Activated naive CD4-positive, alpha-beta T cell treated with anti-CD3 and anti-CD28 coated beads, Interleukin-2, amount 50 U/mL, for 24 hours (primary cell): ENCODE data around the gene POU2F2.

Experiments
- H3K27ac Mint-ChIP-seq: one replicate; pipeline ENCODE4 v1.8.0; 2021; ENCODE audit warnings: mild to moderate bottlenecking, mixed read lengths
- H3K27me3 Mint-ChIP-seq: one replicate; pipeline ENCODE4 v1.8.0; 2021; ENCODE audit warnings: mixed read lengths
- H3K36me3 Mint-ChIP-seq: one replicate; pipeline ENCODE4 v1.8.0; 2021; ENCODE audit warnings: mixed read lengths
- H3K4me1 Mint-ChIP-seq: one replicate; pipeline ENCODE4 v1.8.0; 2021; ENCODE audit warnings: mixed read lengths
- H3K4me3 Mint-ChIP-seq: one replicate; pipeline ENCODE4 v1.8.0; 2021; ENCODE audit warnings: mild to moderate bottlenecking, mixed read lengths
- H3K9me3 Mint-ChIP-seq: one replicate; pipeline ENCODE4 v1.8.0; 2021; ENCODE audit warnings: mixed read lengths

POU2F2 gene

DNA sequence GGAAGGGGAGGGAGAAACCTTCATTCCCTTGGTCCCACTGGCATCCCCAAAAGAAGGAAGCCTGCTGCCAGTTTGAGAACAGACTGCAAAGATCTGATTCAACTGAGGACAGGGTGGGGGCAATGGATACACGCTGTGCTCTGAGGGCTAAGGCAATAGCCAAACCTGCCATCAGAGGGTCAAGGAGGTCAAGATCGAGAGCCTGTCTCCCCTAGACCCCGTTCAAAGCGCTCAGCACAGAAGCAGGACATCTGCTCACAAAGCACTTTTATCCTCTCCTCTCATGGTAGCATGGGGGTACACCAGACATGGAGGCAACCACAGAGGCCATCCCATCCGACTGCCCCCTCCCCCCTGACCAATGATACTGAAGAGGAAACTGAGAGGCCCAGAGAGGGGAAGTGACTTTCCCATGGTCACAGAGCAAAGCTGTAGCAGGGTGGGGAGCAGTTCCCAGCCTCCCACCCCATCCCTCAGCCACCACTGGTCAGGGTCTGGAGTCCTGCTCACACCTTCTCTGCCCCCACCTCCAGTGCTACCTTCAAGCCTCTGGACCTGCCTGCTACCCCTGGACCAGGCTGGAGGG, 11.1 kb downstream of the POU2F2 start:
- no peaks in the 10 kb centered on the region for H3K9me3 Mint-ChIP-seq
- H3K4me3 Mint-ChIP-seq, result peak overlapping the region; percentile 90
- H3K36me3 Mint-ChIP-seq, result peaks cover 30% of the 10 kb centered on the region
- H3K4me1 Mint-ChIP-seq, result peaks cover 62% of the 10 kb centered on the region
- H3K27me3 Mint-ChIP-seq, result no peaks in the 10 kb centered on the region
- peak overlapping the region; percentile 100 for H3K27ac Mint-ChIP-seq

- peak overlapping the region; percentile 90 for H3K4me3 Mint-ChIP-seq
- no peaks in the 10 kb centered on the region for H3K9me3 Mint-ChIP-seq
- no peaks in the 10 kb centered on the region for H3K27me3 Mint-ChIP-seq
- peaks cover 62% of the 10 kb centered on the region for H3K4me1 Mint-ChIP-seq
- peaks cover 29% of the 10 kb centered on the region for H3K36me3 Mint-ChIP-seq
- peak overlapping the region; percentile 100 for H3K27ac Mint-ChIP-seq
Measured at GRCh38 chr19:42120276-42120980, 11.8 kb downstream of the POU2F2 start.

DNA sequence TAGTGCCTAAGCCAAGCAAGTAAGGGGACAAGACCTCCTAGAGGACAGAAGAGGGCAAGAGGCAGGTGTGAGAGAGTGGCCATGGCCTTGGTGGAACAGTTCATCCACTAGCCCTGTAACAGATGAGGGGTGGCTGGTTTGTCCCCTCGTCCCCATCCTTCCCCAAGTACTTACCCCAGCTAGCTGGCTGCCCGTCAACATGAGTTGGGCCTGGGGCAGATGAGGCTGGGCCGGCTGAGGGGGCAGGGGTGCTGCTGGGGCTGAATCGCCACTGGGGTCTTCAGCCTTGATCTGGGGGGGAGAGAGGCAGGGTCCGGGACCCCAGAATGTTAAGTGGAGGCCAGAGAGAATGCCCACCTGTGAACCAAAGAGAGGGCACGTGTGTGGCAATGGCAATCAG, 15.2 kb downstream of the POU2F2 start:
- H3K27me3 Mint-ChIP-seq, result no peaks in the 10 kb centered on the region
- peak overlapping the region; percentile 92 for H3K27ac Mint-ChIP-seq
- peaks cover 57% of the 10 kb centered on the region for H3K4me1 Mint-ChIP-seq
- H3K9me3 Mint-ChIP-seq, result no peaks in the 10 kb centered on the region
- H3K4me3 Mint-ChIP-seq, result no peak overlapping the region
- H3K36me3 Mint-ChIP-seq, result peaks cover 24% of the 10 kb centered on the region

DNA sequence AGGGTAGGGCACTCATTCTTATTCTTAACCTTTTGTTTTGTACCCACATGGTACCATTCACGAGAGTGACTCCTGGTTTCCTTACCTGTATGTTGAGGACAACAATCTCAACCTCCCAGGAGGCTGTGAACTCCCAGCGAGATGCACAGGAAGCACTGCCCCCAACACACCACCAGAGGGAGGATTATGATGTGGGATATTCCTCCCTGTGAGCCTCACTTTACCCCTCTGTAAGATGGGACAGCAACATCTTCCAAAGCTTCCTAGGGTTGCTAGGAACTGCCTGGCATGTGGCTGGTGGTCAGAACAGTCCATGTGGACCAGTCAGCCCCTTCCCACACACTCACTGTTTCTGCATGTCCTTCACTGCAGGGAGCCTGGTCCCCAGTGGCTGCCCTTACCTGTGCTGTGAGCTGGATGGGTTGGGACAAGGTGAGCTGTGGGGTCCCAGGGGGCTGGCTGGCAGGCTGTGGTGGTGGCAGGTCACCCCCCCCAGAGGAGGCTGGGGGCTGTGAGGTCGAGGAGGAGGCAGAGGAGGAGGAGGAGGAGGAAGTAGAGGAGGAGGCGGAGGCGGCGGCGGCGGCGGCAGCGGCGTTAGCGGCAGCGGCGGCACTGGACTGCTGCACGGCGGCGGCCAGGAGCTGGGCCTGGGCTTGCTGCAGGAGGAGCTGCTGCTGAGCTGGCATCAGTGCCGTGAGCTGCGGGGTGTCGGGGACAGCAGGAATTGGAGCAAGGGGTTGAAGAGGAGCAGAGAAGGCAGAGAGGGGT, 15.8 kb downstream of the POU2F2 start:
- H3K4me1 Mint-ChIP-seq, result peaks cover 58% of the 10 kb centered on the region
- no peaks in the 10 kb centered on the region for H3K9me3 Mint-ChIP-seq
- H3K4me3 Mint-ChIP-seq, result no peak overlapping the region
- peak overlapping the region; percentile 92 for H3K27ac Mint-ChIP-seq
- H3K27me3 Mint-ChIP-seq, result no peaks in the 10 kb centered on the region
- H3K36me3 Mint-ChIP-seq, result peaks cover 27% of the 10 kb centered on the region

DNA sequence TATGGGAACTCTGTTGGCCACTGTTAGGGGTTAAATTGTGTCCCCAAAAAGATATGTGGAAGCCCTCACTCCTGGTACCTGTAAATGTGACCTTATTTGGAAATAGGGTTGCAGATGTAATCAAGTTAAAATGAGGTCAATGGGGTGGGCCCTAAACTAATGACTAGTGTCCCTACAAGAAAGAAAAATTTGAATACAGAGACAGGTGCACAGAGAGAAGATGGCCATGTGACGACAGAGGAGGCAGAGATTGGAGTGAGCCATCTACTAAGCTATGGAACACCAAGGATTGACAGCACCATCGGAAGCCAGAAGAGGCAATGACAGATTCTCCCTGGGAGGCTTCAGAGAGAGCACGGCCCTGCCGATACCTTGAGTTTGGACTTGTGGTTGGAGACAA, 16.5 kb downstream of the POU2F2 start:
- Mint-ChIP-seq H3K27me3 (no peaks in the 10 kb centered on the region), H3K9me3 (no peaks in the 10 kb centered on the region), H3K4me3 (no peak overlapping the region), H3K4me1 (peaks cover 56% of the 10 kb centered on the region), H3K36me3 (peaks cover 28% of the 10 kb centered on the region), H3K27ac (peak overlapping the region; percentile 2)

- H3K9me3 Mint-ChIP-seq, result no peaks in the 10 kb centered on the region
- no peaks in the 10 kb centered on the region for H3K27me3 Mint-ChIP-seq
- H3K36me3 Mint-ChIP-seq, result peaks cover 28% of the 10 kb centered on the region
- H3K27ac Mint-ChIP-seq, result peak overlapping the region; percentile 59
- no peak overlapping the region for H3K4me3 Mint-ChIP-seq
- H3K4me1 Mint-ChIP-seq, result peaks cover 51% of the 10 kb centered on the region
Measured at GRCh38 chr19:42115219-42115618, 17.0 kb downstream of the POU2F2 start.

GRCh38 chr19:42114412-42114811, 17.8 kb downstream of the POU2F2 start:
- Mint-ChIP-seq H3K4me3 (no peak overlapping the region), H3K4me1 (peaks cover 51% of the 10 kb centered on the region), H3K27me3 (no peaks in the 10 kb centered on the region), H3K9me3 (no peaks in the 10 kb centered on the region), H3K27ac (no peak overlapping the region), H3K36me3 (peaks cover 28% of the 10 kb centered on the region)

DNA sequence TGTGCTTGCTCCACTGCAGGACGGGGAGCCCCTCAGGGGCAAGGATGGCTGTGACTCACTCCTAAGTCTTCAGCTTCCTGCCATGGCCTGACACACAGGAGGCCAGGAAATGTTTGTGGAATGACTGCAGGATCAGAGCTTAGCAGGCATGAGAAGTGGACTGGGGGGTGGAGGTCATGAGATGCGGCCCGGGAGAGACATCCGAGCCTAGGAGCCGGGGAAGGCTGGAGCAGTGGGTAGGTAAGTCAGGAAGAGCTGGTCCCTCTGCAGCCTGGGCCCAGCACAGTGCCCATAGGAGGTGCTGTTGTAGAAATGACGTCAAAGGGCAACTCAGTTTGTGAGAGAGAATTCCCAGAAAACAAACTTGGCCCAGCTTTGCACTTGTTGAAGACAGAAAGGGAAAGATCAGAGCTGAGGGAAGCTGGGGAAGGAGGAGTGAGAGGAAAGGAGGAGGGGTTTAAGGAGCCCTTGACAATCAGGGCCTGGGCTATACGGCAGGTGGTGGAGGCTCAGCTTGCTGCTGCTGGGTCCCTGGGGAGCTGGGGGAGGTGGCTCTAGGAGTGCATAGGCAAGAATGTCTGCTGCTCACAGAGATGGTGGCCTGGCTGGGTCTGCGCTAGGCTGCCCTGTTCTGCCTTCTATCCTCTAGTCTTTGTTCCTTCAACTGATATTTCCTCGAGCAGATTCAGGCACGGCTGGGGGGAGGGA, 18.5 kb downstream of the POU2F2 start:
- peaks cover 26% of the 10 kb centered on the region for H3K36me3 Mint-ChIP-seq
- H3K27me3 Mint-ChIP-seq, result no peaks in the 10 kb centered on the region
- H3K9me3 Mint-ChIP-seq, result no peaks in the 10 kb centered on the region
- peak overlapping the region; percentile 77 for H3K27ac Mint-ChIP-seq
- H3K4me1 Mint-ChIP-seq, result peaks cover 53% of the 10 kb centered on the region
- peak overlapping the region; percentile 43 for H3K4me3 Mint-ChIP-seq

GRCh38 chr19:42111811-42112210, 20.4 kb downstream of the POU2F2 start:
- H3K27me3 Mint-ChIP-seq, result no peaks in the 10 kb centered on the region
- H3K4me3 Mint-ChIP-seq, result no peak overlapping the region
- H3K36me3 Mint-ChIP-seq, result peaks cover 19% of the 10 kb centered on the region
- H3K9me3 Mint-ChIP-seq, result no peaks in the 10 kb centered on the region
- peaks cover 58% of the 10 kb centered on the region for H3K4me1 Mint-ChIP-seq
- peak overlapping the region; percentile 88 for H3K27ac Mint-ChIP-seq

DNA sequence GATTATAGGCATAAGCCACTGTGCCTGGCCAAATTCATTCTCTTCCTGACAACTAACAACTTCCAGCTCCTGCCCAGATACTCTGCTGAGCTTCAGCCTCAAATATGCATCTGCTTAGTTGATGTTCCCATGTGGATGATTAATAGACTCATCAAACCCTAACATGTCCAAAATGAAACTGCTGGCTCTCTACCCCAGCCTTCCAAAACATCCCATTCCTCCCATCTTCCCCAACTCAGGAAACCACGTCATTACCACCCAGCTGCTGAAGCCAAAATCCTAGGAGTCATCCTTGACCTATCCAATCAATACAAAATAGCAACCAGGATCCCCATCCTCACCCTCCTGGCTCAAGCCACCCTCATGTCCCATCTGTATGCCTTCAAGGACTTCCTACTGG, 20.9 kb downstream of the POU2F2 start:
- Mint-ChIP-seq H3K4me1 (peaks cover 58% of the 10 kb centered on the region), H3K36me3 (peaks cover 19% of the 10 kb centered on the region), H3K9me3 (no peaks in the 10 kb centered on the region), H3K4me3 (no peak overlapping the region), H3K27ac (peak overlapping the region; percentile 88), H3K27me3 (no peaks in the 10 kb centered on the region)

DNA sequence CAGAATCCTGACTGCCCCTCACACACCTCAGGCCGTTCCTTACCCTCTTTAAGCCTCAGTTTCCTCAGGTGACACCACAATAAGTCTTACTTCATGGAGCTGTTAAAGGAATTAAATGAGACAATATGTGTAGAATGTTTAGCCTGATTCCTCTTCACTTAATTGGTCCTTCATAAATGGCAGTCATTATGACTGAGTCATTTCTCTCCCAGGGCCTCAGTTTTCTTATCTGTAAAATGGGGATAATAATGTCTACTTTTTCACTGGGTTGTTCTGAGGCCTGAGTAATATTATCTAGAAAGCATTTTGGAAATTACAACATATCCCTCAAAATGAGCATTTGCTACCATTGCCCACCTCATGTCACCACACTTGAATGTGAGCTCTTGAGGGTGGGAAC, 21.6 kb downstream of the POU2F2 start:
- peaks cover 17% of the 10 kb centered on the region for H3K36me3 Mint-ChIP-seq
- H3K27ac Mint-ChIP-seq, result peak overlapping the region; percentile 88
- H3K4me3 Mint-ChIP-seq, result no peak overlapping the region
- H3K27me3 Mint-ChIP-seq, result no peaks in the 10 kb centered on the region
- H3K4me1 Mint-ChIP-seq, result peaks cover 58% of the 10 kb centered on the region
- H3K9me3 Mint-ChIP-seq, result no peaks in the 10 kb centered on the region

GRCh38 chr19:42109896-42110295, 22.4 kb downstream of the POU2F2 start:
- no peak overlapping the region for H3K4me3 Mint-ChIP-seq
- H3K4me1 Mint-ChIP-seq, result peaks cover 60% of the 10 kb centered on the region
- H3K36me3 Mint-ChIP-seq, result peaks cover 19% of the 10 kb centered on the region
- H3K9me3 Mint-ChIP-seq, result no peaks in the 10 kb centered on the region
- no peak overlapping the region for H3K27ac Mint-ChIP-seq
- no peaks in the 10 kb centered on the region for H3K27me3 Mint-ChIP-seq

- no peak overlapping the region for H3K4me3 Mint-ChIP-seq
- H3K4me1 Mint-ChIP-seq, result peaks cover 55% of the 10 kb centered on the region
- no peaks in the 10 kb centered on the region for H3K9me3 Mint-ChIP-seq
- peak overlapping the region; percentile 5 for H3K27ac Mint-ChIP-seq
- peaks cover 21% of the 10 kb centered on the region for H3K36me3 Mint-ChIP-seq
- H3K27me3 Mint-ChIP-seq, result no peaks in the 10 kb centered on the region
Measured at GRCh38 chr19:42108527-42109389, 23.5 kb downstream of the POU2F2 start.

DNA sequence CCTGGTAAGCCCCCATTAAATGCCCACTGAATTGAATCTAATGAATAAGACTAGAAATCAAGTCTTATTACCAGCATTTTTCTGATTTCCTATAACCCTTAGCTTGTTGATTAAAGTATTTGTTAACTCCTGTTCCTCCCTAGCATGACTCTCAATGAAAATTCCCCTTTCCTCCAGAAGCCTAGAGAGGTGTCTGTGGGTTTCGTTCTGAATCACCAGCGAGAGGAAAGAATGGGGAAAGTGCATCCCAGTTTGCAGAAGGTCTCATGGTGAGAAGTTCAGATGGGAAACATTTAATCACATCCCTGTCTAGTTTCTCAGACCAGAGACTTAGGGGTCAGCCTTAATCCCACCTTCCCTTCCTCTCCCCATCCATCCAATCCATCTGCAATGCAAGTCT, 26.9 kb downstream of the POU2F2 start:
- Mint-ChIP-seq H3K9me3 (no peaks in the 10 kb centered on the region), H3K27me3 (no peaks in the 10 kb centered on the region), H3K4me3 (peak overlapping the region; percentile 27), H3K27ac (peak overlapping the region; percentile 80), H3K36me3 (peaks cover 16% of the 10 kb centered on the region), H3K4me1 (peaks cover 35% of the 10 kb centered on the region)

DNA sequence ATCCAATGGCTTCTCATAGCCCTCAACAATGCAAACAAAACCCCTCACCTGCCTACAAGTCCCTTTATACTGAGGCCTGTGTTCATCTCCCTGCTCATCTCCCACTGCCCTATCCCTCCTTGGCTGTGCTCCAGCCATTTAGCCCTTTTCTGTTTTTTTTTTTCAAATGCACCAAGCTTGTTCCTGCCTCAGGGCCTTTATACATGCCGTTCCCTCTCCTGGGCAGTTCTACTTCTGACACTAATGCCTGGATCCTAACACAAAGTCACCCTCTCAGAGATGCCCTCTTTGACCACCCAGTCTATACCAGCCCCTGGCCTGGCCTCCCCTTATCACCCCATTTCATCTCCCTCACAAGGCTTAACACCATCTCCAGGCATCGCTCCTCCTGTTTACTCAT, 29.4 kb downstream of the POU2F2 start:
- Mint-ChIP-seq H3K27me3 (no peaks in the 10 kb centered on the region), H3K4me3 (no peak overlapping the region), H3K27ac (peak overlapping the region; percentile 38), H3K4me1 (peaks cover 22% of the 10 kb centered on the region), H3K9me3 (no peaks in the 10 kb centered on the region), H3K36me3 (peaks cover 19% of the 10 kb centered on the region)
